ENCODE results near the gene PTPRN. TPM values are rescaled to one million over a fixed set of nuclear protein-coding genes. Genes with fewer than 3 reads are reported as not detected.

PTPRN gene
- total RNA-seq, 1 experiment from 2014 or later = 0.30 TPM

GRCh38 chr2:219253753-219254589 is 55.2 kb downstream of the PTPRN start, which contains the start of gene TUBA4A:
TSS of gene TUBA4A (minus strand) at chr2:219253918. CDS start at chr2:219253858, 60 bp downstream.
- peak within 1 kb of the TSS; percentile 71 for H3K4me3 ChIP-seq (ENCODE audit: low read depth, low read length, poor library complexity, severe bottlenecking)
- POLR2A ChIA-PET (ENCODE audit: low non-redundant PET) = no interaction called here
- peaks cover 33% of the 10 kb centered on the region for H3K4me1 ChIP-seq (ENCODE audit: insufficient read depth, low read length, poor library complexity, severe bottlenecking)
- BruUV-seq (replicated peaks) = no TSS peak
- no peaks in the 10 kb centered on the region for H3K9me3 ChIP-seq (ENCODE audit: low read depth, low read length, poor library complexity, severe bottlenecking)
- H3K27me3 ChIP-seq (replicated peaks; ENCODE audit: insufficient read depth, low read depth, low read length, poor library complexity) = peaks cover 22% of the 10 kb centered on the region
- H3K36me3 ChIP-seq (ENCODE audit: insufficient read depth, low read length, poor library complexity, severe bottlenecking) = peaks cover 5% of the 10 kb centered on the region
- CTCF ChIA-PET = interaction anchor here (0.6 to 1.0 kb wide), 4 partner anchors 14 to 180 kb away, joined by 3 to 8 read pairs (median 4); no protein-coding TSS in a partner anchor
- TF ChIP-seq EZH2 (IDR thresholded peaks at IDR 0.05; ENCODE audit: borderline replicate concordance, low read depth, low read length, poor library complexity, severe bottlenecking) = no peak
- TF ChIP-seq, protein P1, sequence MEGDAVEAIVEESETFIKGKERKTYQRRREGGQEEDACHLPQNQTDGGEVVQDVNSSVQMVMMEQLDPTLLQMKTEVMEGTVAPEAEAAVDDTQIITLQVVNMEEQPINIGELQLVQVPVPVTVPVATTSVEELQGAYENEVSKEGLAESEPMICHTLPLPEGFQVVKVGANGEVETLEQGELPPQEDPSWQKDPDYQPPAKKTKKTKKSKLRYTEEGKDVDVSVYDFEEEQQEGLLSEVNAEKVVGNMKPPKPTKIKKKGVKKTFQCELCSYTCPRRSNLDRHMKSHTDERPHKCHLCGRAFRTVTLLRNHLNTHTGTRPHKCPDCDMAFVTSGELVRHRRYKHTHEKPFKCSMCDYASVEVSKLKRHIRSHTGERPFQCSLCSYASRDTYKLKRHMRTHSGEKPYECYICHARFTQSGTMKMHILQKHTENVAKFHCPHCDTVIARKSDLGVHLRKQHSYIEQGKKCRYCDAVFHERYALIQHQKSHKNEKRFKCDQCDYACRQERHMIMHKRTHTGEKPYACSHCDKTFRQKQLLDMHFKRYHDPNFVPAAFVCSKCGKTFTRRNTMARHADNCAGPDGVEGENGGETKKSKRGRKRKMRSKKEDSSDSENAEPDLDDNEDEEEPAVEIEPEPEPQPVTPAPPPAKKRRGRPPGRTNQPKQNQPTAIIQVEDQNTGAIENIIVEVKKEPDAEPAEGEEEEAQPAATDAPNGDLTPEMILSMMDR (conservative IDR thresholded peaks at IDR 0.05; ENCODE audit: low read depth, low read length) = no peak
- intact Hi-C loops (cut with micrococcal nuclease; ENCODE audit: unreplicated experiment) = no loop called here
- peak within 1 kb of the TSS; percentile 62 for H3K27ac ChIP-seq (ENCODE audit: low read depth, low read length, poor library complexity, severe bottlenecking)
- DNase-seq (ENCODE audit: low spot score) = peak; percentile 86

- POLR2A ChIA-PET (ENCODE audit: low non-redundant PET) = no interaction called here
- BruUV-seq (replicated peaks) = no TSS peak
- peaks cover 37% of the 10 kb centered on the region for H3K4me1 ChIP-seq (ENCODE audit: insufficient read depth, low read length, poor library complexity, severe bottlenecking)
- H3K9me3 ChIP-seq (ENCODE audit: low read depth, low read length, poor library complexity, severe bottlenecking) = no peaks in the 10 kb centered on the region
- H3K36me3 ChIP-seq (ENCODE audit: insufficient read depth, low read length, poor library complexity, severe bottlenecking) = peaks cover 5% of the 10 kb centered on the region
- CTCF ChIA-PET = interaction anchor here (0.6 to 1.1 kb wide), 5 partner anchors 25 to 180 kb away, joined by 3 to 10 read pairs (median 6); no protein-coding TSS in a partner anchor
- intact Hi-C loops (cut with micrococcal nuclease; ENCODE audit: unreplicated experiment) = no loop called here
- TF ChIP-seq, protein P1 (conservative IDR thresholded peaks at IDR 0.05; ENCODE audit: low read depth, low read length) = no peak
- no peak for TF ChIP-seq EZH2 (IDR thresholded peaks at IDR 0.05; ENCODE audit: borderline replicate concordance, low read depth, low read length, poor library complexity, severe bottlenecking)
- H3K27ac ChIP-seq (ENCODE audit: low read depth, low read length, poor library complexity, severe bottlenecking) = peak within 1 kb of the TSS; percentile 62
- peak within 1 kb of the TSS; percentile 71 for H3K4me3 ChIP-seq (ENCODE audit: low read depth, low read length, poor library complexity, severe bottlenecking)
- DNase-seq (ENCODE audit: low spot score) = no peak
- H3K27me3 ChIP-seq (replicated peaks; ENCODE audit: insufficient read depth, low read depth, low read length, poor library complexity) = peaks cover 22% of the 10 kb centered on the region
These were observed 56.1 kb downstream of the PTPRN start, which contains the start of gene TUBA4B for GRCh38 chr2:219252900-219253752. TSS of gene TUBA4B (plus strand) at chr2:219253243. CDS start at chr2:219253408, 165 bp downstream.

DNA sequence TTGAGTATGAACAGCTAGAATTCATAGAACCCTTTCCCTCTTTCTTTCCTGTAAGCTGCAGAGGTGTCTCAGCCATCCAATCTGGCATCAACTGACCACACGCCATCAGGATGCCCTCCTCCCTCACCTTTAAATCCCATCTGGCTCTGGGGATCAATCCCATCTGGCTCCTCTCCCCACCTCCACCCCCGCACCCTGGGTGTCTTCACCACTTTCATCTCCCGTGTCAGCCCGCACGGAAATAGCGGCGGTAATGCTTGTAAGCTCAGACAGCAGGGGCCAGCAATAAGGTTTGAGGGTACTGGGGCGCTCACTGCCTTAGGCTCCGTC is 56.7 kb downstream of the PTPRN start:
- Histone ChIP-seq H3K27ac (ENCODE audit: low read depth, low read length, poor library complexity, severe bottlenecking) (peak overlapping the region; percentile 62), H3K36me3 (ENCODE audit: insufficient read depth, low read length, poor library complexity, severe bottlenecking) (peaks cover 5% of the 10 kb centered on the region), H3K27me3 (replicated peaks; ENCODE audit: insufficient read depth, low read depth, low read length, poor library complexity) (peaks cover 22% of the 10 kb centered on the region), H3K4me3 (ENCODE audit: low read depth, low read length, poor library complexity, severe bottlenecking) (peak overlapping the region; percentile 71), H3K4me1 (ENCODE audit: insufficient read depth, low read length, poor library complexity, severe bottlenecking) (peaks cover 37% of the 10 kb centered on the region), H3K9me3 (ENCODE audit: low read depth, low read length, poor library complexity, severe bottlenecking) (no peaks in the 10 kb centered on the region)
- TSS peak; percentile 41 for BruUV-seq (replicated peaks)
- DNase-seq (ENCODE audit: low spot score) = no peak
- intact Hi-C loops (cut with micrococcal nuclease; ENCODE audit: unreplicated experiment) = no loop called here
- ChIA-PET POLR2A (ENCODE audit: low non-redundant PET) (no interaction called here), CTCF (interaction anchor here (0.6 to 1.1 kb wide), 3 partner anchors 26 to 80 kb away, joined by 6 to 10 read pairs (median 8); no protein-coding TSS in a partner anchor)
- TF ChIP-seq, protein P1 (conservative IDR thresholded peaks at IDR 0.05; ENCODE audit: low read depth, low read length) = no peak
- no peak for TF ChIP-seq EZH2 (IDR thresholded peaks at IDR 0.05; ENCODE audit: borderline replicate concordance, low read depth, low read length, poor library complexity, severe bottlenecking)
